Neural crest cell (in vitro differentiated cells): ENCODE results near the gene BEAN1. TPM values are rescaled to one million over a fixed set of nuclear protein-coding genes. Genes with fewer than 3 reads are reported as not detected.
A peak's percentile ranks its signal among the peaks of the same experiment; 100 is the strongest.

ENCODE experiments used
- DNase-seq: peaks from one replicate; pipeline ENCODE4 v3.0.0; 2021; ENCODE audit warnings: low read depth, mixed read lengths, low spot score
- H3K27ac Mint-ChIP-seq: one replicate; pipeline ENCODE4 v1.8.0; 2021; ENCODE audit warnings: mild to moderate bottlenecking, mixed read lengths; ENCODE audit not compliant: unreplicated experiment
- H3K27me3 Mint-ChIP-seq: 2 replicates; pipeline ENCODE4 v1.8.0; 2021; ENCODE audit warnings: low read depth, mild to moderate bottlenecking, mixed read lengths
- H3K36me3 Mint-ChIP-seq: 2 replicates; pipeline ENCODE4 v1.8.0; 2021; ENCODE audit warnings: low read depth, mild to moderate bottlenecking, mixed read lengths
- H3K4me1 Mint-ChIP-seq: 2 replicates; pipeline ENCODE4 v1.8.0; 2021; ENCODE audit warnings: mixed read lengths
- H3K4me3 Mint-ChIP-seq: one replicate; pipeline ENCODE4 v1.8.0; 2021; ENCODE audit warnings: mild to moderate bottlenecking, mixed read lengths
- H3K9me3 Mint-ChIP-seq: 2 replicates; pipeline ENCODE4 v1.8.0; 2021; ENCODE audit warnings: mixed read lengths
- CTCF ChIP-seq: fragments of 200-600 bp; sonication (generic); conservative IDR thresholded peaks from 2 replicates; pipeline ENCODE4 v1.5.0; 2021; ENCODE audit warnings: antibody characterized with exemption, mild to moderate bottlenecking
- total RNA-seq: library from RNA; stranded (reverse); gene quantifications from 2 replicates; pipeline ENCODE4 v1.2.1, GENCODE V29; 2021

BEAN1 gene
- total RNA-seq, 1 donor from 2014 or later = 1.5 TPM

GRCh38 chr16:66476328-66477027, 49.4 kb downstream of the BEAN1 start:
- Mint-ChIP-seq H3K36me3 (no peaks in the 10 kb centered on the region), H3K27me3 (peaks cover 10% of the 10 kb centered on the region), H3K27ac (no peak overlapping the region), H3K4me3 (no peak overlapping the region), H3K9me3 (no peaks in the 10 kb centered on the region), H3K4me1 (peaks cover 9% of the 10 kb centered on the region)
- TF ChIP-seq CTCF = no peak
- no peak for DNase-seq

GRCh38 chr16:66477028-66477515, 50.0 kb downstream of the BEAN1 start:
- H3K9me3 Mint-ChIP-seq = no peaks in the 10 kb centered on the region
- H3K27me3 Mint-ChIP-seq = peaks cover 10% of the 10 kb centered on the region
- peaks cover 9% of the 10 kb centered on the region for H3K4me1 Mint-ChIP-seq
- no peak overlapping the region for H3K27ac Mint-ChIP-seq
- H3K36me3 Mint-ChIP-seq = no peaks in the 10 kb centered on the region
- TF ChIP-seq CTCF = no peak
- no peak for DNase-seq
- H3K4me3 Mint-ChIP-seq = no peak overlapping the region

- Mint-ChIP-seq H3K4me3 (no peak overlapping the region), H3K4me1 (peaks cover 16% of the 10 kb centered on the region), H3K9me3 (no peaks in the 10 kb centered on the region), H3K27me3 (peaks cover 8% of the 10 kb centered on the region), H3K27ac (no peak overlapping the region), H3K36me3 (no peaks in the 10 kb centered on the region)
- peak; percentile 59 for DNase-seq
- peak; percentile 62 for TF ChIP-seq CTCF
Observed at GRCh38 chr16:66478733-66479511, 51.8 kb downstream of the BEAN1 start.

- H3K36me3 Mint-ChIP-seq = no peaks in the 10 kb centered on the region
- no peak for TF ChIP-seq CTCF
- no peaks in the 10 kb centered on the region for H3K9me3 Mint-ChIP-seq
- no peak overlapping the region for H3K4me3 Mint-ChIP-seq
- DNase-seq = no peak
- peak overlapping the region; percentile 12 for H3K27ac Mint-ChIP-seq
- peaks cover 21% of the 10 kb centered on the region for H3K4me1 Mint-ChIP-seq
- H3K27me3 Mint-ChIP-seq = peaks cover 5% of the 10 kb centered on the region
Observed at GRCh38 chr16:66479661-66480264, 52.7 kb downstream of the BEAN1 start.

- TF ChIP-seq CTCF = no peak
- H3K36me3 Mint-ChIP-seq = no peaks in the 10 kb centered on the region
- H3K4me1 Mint-ChIP-seq = peaks cover 21% of the 10 kb centered on the region
- H3K27me3 Mint-ChIP-seq = peaks cover 1% of the 10 kb centered on the region
- no peaks in the 10 kb centered on the region for H3K9me3 Mint-ChIP-seq
- DNase-seq = no peak
- H3K27ac Mint-ChIP-seq = peak overlapping the region; percentile 12
- no peak overlapping the region for H3K4me3 Mint-ChIP-seq
Observed at GRCh38 chr16:66480265-66481080, 53.4 kb downstream of the BEAN1 start.
